ENCODE measurements around the gene TST.

GRCh38 chr22:37008365-37008764 lies 10.9 kb downstream of the TST start:
- no peak for TF ChIP-seq CTCF (IDR thresholded peaks at IDR 0.05)
- TF ChIP-seq POLR2AphosphoS5 (IDR thresholded peaks at IDR 0.05) = no peak
- TF ChIP-seq POLR2A (IDR thresholded peaks at IDR 0.05) = no peak
